Lower leg skin (tissue), 4 donors: Measurements from ENCODE around the gene TRPC1. TPM values are rescaled to one million over a fixed set of nuclear protein-coding genes. Genes with fewer than 3 reads are reported as not detected.
"Not testable (repeated sequence)": the region's sequence is repeated elsewhere in the genome, so short reads cannot be mapped to it uniquely, and the experiment has no call there.

Experiments used
- DNase-seq, 2 donors: peaks; one replicate each; pipeline ENCODE4 v3.0.0-alpha.2; 2019; ENCODE audit warnings: low spot score in 2 of 2
- H3K4me3 ChIP-seq: fragments of 200-600 bp; sonication (generic); 2 replicates; pipeline ENCODE4 v1.5.1; 2017; ENCODE audit warnings: mild to moderate bottlenecking, low read depth; ENCODE audit not compliant: poor library complexity, severe bottlenecking
- CTCF ChIP-seq, 3 donors: fragments of 450-650 bp; IDR thresholded peaks; one replicate each; pipeline ENCODE4 v1.5.1; 2016; ENCODE audit warnings: antibody characterized with exemption in 3 of 3, mild to moderate bottlenecking in 3 of 3, moderate library complexity in 2 of 3
- POLR2A ChIP-seq, 2 donors: fragments of 450-650 bp; IDR thresholded peaks; one replicate each; pipeline ENCODE4 v1.6.1; 2016 to 2017; ENCODE audit warnings: antibody characterized with exemption in 2 of 2, mild to moderate bottlenecking in 1 of 2, moderate library complexity in 1 of 2
- WGBS, 2 donors: methylation state at CpG; one replicate each; pipeline ENCODE4 v1.1.5; 2018; 5-methylcytosine and 5-hydroxymethylcytosine counted together
- intact Hi-C: fragments of 100-400 bp; cut with DNase I; formaldehyde crosslinking; loops from one replicate; pipeline ENCODE4 v1.15.0; 2023; ENCODE audit warnings: low total_unique reads
- total RNA-seq, 4 donors: library from RNA; depleted of rRNA; stranded (reverse); fragments of >200 nt; gene quantifications; one replicate each; pipeline ENCODE4 v1.1.0, GENCODE V29; 2016

Gene TRPC1
- total RNA-seq, 4 donors from 2014 or later, result 2.7 to 5.5 (median 4.7) TPM

- no peak overlapping the region for H3K4me3 ChIP-seq
- WGBS, 2 donors, result 96 to 99% methylated on average over 2 of the region's 2 CpGs
- TF ChIP-seq CTCF (IDR thresholded peaks at IDR 0.05), result no peak
- no peak for TF ChIP-seq POLR2A (IDR thresholded peaks at IDR 0.05)
- DNase-seq, result no peak
- intact Hi-C loops, result no loop called here
Observed at GRCh38 chr3:142734834-142735233, 11.0 kb downstream of the TRPC1 start.

GRCh38 chr3:142735462-142735861, 11.6 kb downstream of the TRPC1 start:
- intact Hi-C loops, result no loop called here
- H3K4me3 ChIP-seq, result no peak overlapping the region
- TF ChIP-seq CTCF (IDR thresholded peaks at IDR 0.05) (no peak), POLR2A (IDR thresholded peaks at IDR 0.05) (no peak)
- DNase-seq, result no peak

GRCh38 chr3:142738396-142738795, 14.6 kb downstream of the TRPC1 start:
- TF ChIP-seq POLR2A (IDR thresholded peaks at IDR 0.05) (no peak), CTCF (IDR thresholded peaks at IDR 0.05) (no peak)
- H3K4me3 ChIP-seq, result no peak overlapping the region
- intact Hi-C loops, result no loop called here
- DNase-seq, result no peak

- H3K4me3 ChIP-seq, result no peak overlapping the region
- intact Hi-C loops, result no loop called here
- WGBS, 2 donors, result 91 to 96% methylated on average over 7 of the region's 7 CpGs
Observed at GRCh38 chr3:142746646-142747045, 22.8 kb downstream of the TRPC1 start.

GRCh38 chr3:142750531-142750930, 26.7 kb downstream of the TRPC1 start:
- H3K4me3 ChIP-seq, DNase-seq, intact Hi-C loops: not testable (repeated sequence)
- 96 to 97% methylated on average over 4 of the region's 4 CpGs for WGBS, 2 donors

More at GRCh38 chr3:142746646-142747045, 22.8 kb downstream of the TRPC1 start:
- no peak for DNase-seq
- TF ChIP-seq CTCF (IDR thresholded peaks at IDR 0.05) (no peak), POLR2A (IDR thresholded peaks at IDR 0.05) (no peak)

GRCh38 chr3:142752605-142753004, 28.8 kb downstream of the TRPC1 start:
- intact Hi-C loops, DNase-seq, H3K4me3 ChIP-seq: not testable (repeated sequence)
- WGBS, 2 donors, result 89 to 92% methylated on average over 4 of the region's 4 CpGs

- 77 to 91% methylated on average over 1 of the region's 1 CpG for WGBS, 2 donors
- TF ChIP-seq CTCF (IDR thresholded peaks at IDR 0.05) (no peak), POLR2A (IDR thresholded peaks at IDR 0.05) (no peak)
- no peak for DNase-seq
- intact Hi-C loops, result no loop called here
- H3K4me3 ChIP-seq, result no peak overlapping the region
Observed at GRCh38 chr3:142754494-142754893, 30.7 kb downstream of the TRPC1 start.
